WTC11 (cell line): Measurements from ENCODE around the gene GRAMD2A. TPM values are rescaled to one million over a fixed set of nuclear protein-coding genes. Genes with fewer than 3 reads are reported as not detected.

Experiments
- ATAC-seq: fragments of 200-7000 bp; cut with Tn5 transposase; 2 replicates; pipeline ENCODE4 v1.10.0; 2021; ENCODE audit warnings: mild to moderate bottlenecking, moderate library complexity
- CTCF ChIA-PET: fragments of 300-600 bp; sonication (Branson Sonifier 250); formaldehyde crosslinking; loops from one replicate; lab custom pipeline; 2021; ENCODE audit warnings: antibody characterized with exemption; lab: Charles Lee
- POLR2A ChIA-PET: fragments of 350-600 bp; sonication (Branson Sonifier 250); formaldehyde crosslinking; loops from one replicate; lab custom pipeline; 2021; ENCODE audit warnings: antibody characterized with exemption; lab: Charles Lee
- DNase-seq: peaks from one replicate; pipeline ENCODE4 v3.0.0; 2021; ENCODE audit warnings: low spot score
- H3K27ac Mint-ChIP-seq: 2 replicates; pipeline ENCODE4 v1.8.0; 2021; ENCODE audit warnings: mixed read lengths
- H3K27me3 Mint-ChIP-seq: 2 replicates; pipeline ENCODE4 v1.8.0; 2021; ENCODE audit warnings: low read depth, mild to moderate bottlenecking, moderate library complexity, mixed read lengths
- H3K36me3 Mint-ChIP-seq: 2 replicates; pipeline ENCODE4 v1.8.0; 2021; ENCODE audit warnings: mixed read lengths
- H3K4me1 Mint-ChIP-seq: 2 replicates; pipeline ENCODE4 v1.8.0; 2022; ENCODE audit warnings: mixed read lengths
- H3K4me3 Mint-ChIP-seq: 2 replicates; pipeline ENCODE4 v1.8.0; 2021; ENCODE audit warnings: mild to moderate bottlenecking, moderate library complexity, mixed read lengths
- H3K9me3 Mint-ChIP-seq: 2 replicates; pipeline ENCODE4 v1.8.0; 2021; ENCODE audit warnings: mixed read lengths
- AFF4 ChIP-seq: sonication (generic); formaldehyde crosslinking; IDR thresholded peaks from 2 replicates; pipeline ENCODE4 v1.8.1; 2023; ENCODE audit warnings: mild to moderate bottlenecking, missing genetic modification reagents, borderline replicate concordance
- CREM ChIP-seq: sonication (generic); formaldehyde crosslinking; IDR thresholded peaks from 2 replicates; pipeline ENCODE4 v1.8.1; 2022; ENCODE audit warnings: mild to moderate bottlenecking, missing genetic modification reagents, moderate library complexity
- E2F1 ChIP-seq: sonication (generic); formaldehyde crosslinking; IDR thresholded peaks from 2 replicates; pipeline ENCODE4 v1.8.0; 2022; ENCODE audit warnings: mild to moderate bottlenecking, missing genetic modification reagents
- ERG ChIP-seq: fragments of 250-450 bp; sonication (Bioruptor Pico); IDR thresholded peaks from 2 replicates; pipeline ENCODE4 v1.8.0; 2021; ENCODE audit warnings: mild to moderate bottlenecking
- FOXP4 ChIP-seq: sonication (generic); formaldehyde crosslinking; IDR thresholded peaks from 2 replicates; pipeline ENCODE4 v1.8.0; 2022; ENCODE audit warnings: mild to moderate bottlenecking, missing genetic modification reagents
- GTF2I ChIP-seq: fragments of 250-450 bp; sonication (Bioruptor Pico); conservative IDR thresholded peaks from 2 replicates; pipeline ENCODE4 v1.4.0; 2021; ENCODE audit warnings: mild to moderate bottlenecking
- IRF2 ChIP-seq: sonication (generic); formaldehyde crosslinking; IDR thresholded peaks from 2 replicates; pipeline ENCODE4 v1.8.0; 2022; ENCODE audit warnings: low read depth, missing genetic modification reagents, borderline replicate concordance
- KAT7 ChIP-seq: sonication (generic); formaldehyde crosslinking; IDR thresholded peaks from 2 replicates; pipeline ENCODE4 v1.8.1; 2023; ENCODE audit warnings: missing genetic modification reagents, mild to moderate bottlenecking, borderline replicate concordance
- OVOL2 ChIP-seq: fragments of 250-450 bp; sonication (Bioruptor Pico); IDR thresholded peaks from 2 replicates; pipeline ENCODE4 v1.9.0; 2021; ENCODE audit warnings: mild to moderate bottlenecking, borderline replicate concordance
- PRDM15 ChIP-seq: sonication (generic); formaldehyde crosslinking; IDR thresholded peaks from 2 replicates; pipeline ENCODE4 v1.8.0; 2022; ENCODE audit warnings: missing genetic modification reagents
- PRRX2 ChIP-seq: fragments of 250-450 bp; sonication (Bioruptor Pico); IDR thresholded peaks from 2 replicates; pipeline ENCODE4 v1.8.0; 2021; ENCODE audit warnings: mild to moderate bottlenecking
- RELA ChIP-seq: sonication (generic); formaldehyde crosslinking; IDR thresholded peaks from 2 replicates; pipeline ENCODE4 v1.8.1; 2022; ENCODE audit warnings: missing genetic modification reagents, mild to moderate bottlenecking, borderline replicate concordance
- SMAD4 ChIP-seq: sonication (generic); formaldehyde crosslinking; IDR thresholded peaks from 2 replicates; pipeline ENCODE4 v1.8.0; 2022; ENCODE audit warnings: mild to moderate bottlenecking, missing genetic modification reagents
- TCF7 ChIP-seq: sonication (generic); formaldehyde crosslinking; IDR thresholded peaks from 2 replicates; pipeline ENCODE4 v1.8.0; 2022; ENCODE audit warnings: mild to moderate bottlenecking, low read depth, missing genetic modification reagents, moderate library complexity
- TEAD1 ChIP-seq: sonication (generic); formaldehyde crosslinking; IDR thresholded peaks from 2 replicates; pipeline ENCODE4 v1.8.0; 2022; ENCODE audit warnings: mild to moderate bottlenecking, missing genetic modification reagents
- USF2 ChIP-seq: sonication (generic); formaldehyde crosslinking; IDR thresholded peaks from 2 replicates; pipeline ENCODE4 v1.8.1; 2023; ENCODE audit warnings: mild to moderate bottlenecking, missing genetic modification reagents, moderate library complexity
- ZNF121 ChIP-seq: sonication (generic); formaldehyde crosslinking; IDR thresholded peaks from 2 replicates; pipeline ENCODE4 v1.8.0; 2023; ENCODE audit warnings: missing genetic modification reagents
- ZNF512 ChIP-seq: sonication (generic); formaldehyde crosslinking; IDR thresholded peaks from 2 replicates; pipeline ENCODE4 v1.8.1; 2022; ENCODE audit warnings: missing genetic modification reagents, borderline replicate concordance
- ZNF671 ChIP-seq: fragments of 250-450 bp; sonication (Bioruptor Pico); IDR thresholded peaks from 2 replicates; pipeline ENCODE4 v1.8.0; 2021; ENCODE audit warnings: mild to moderate bottlenecking
- total RNA-seq: library from RNA; stranded (reverse); gene quantifications from 3 replicates; pipeline ENCODE4 v1.2.3, GENCODE V29; 2021

GRAMD2A gene
- total RNA-seq, 1 experiment from 2014 or later: 1.9 TPM

GRCh38 chr15:72162569-72162968 lies 35.0 kb downstream of the GRAMD2A start:
- DNase-seq: no peak
- H3K9me3 Mint-ChIP-seq: no peaks in the 10 kb centered on the region
- no peaks in the 10 kb centered on the region for H3K27me3 Mint-ChIP-seq
- TF ChIP-seq RELA (no peak), PRDM15 (CRISPR knock-in tag) (no peak), CREM (CRISPR knock-in tag) (no peak), AFF4 (CRISPR knock-in tag) (no peak), FOXP4 (CRISPR knock-in tag) (no peak), OVOL2 (CRISPR knock-in tag) (no peak), ZNF512 (CRISPR knock-in tag) (no peak), ERG (no peak), SMAD4 (CRISPR knock-in tag) (no peak), PRRX2 (CRISPR knock-in tag) (no peak), IRF2 (CRISPR knock-in tag) (no peak), E2F1 (CRISPR knock-in tag) (no peak), GTF2I (no peak), TEAD1 (CRISPR knock-in tag) (no peak), USF2 (no peak), ZNF121 (CRISPR knock-in tag) (no peak), TCF7 (no peak), KAT7 (CRISPR knock-in tag) (no peak), ZNF671 (CRISPR knock-in tag) (no peak)
- ATAC-seq: no peak
- H3K27ac Mint-ChIP-seq: no peak overlapping the region
- ChIA-PET CTCF (interaction anchor here (0.8 to 1.2 kb wide), 2 partner anchors 18 to 36 kb away, joined by 3 to 4 read pairs; no protein-coding TSS in a partner anchor), POLR2A (no interaction called here)
- H3K4me3 Mint-ChIP-seq: no peak overlapping the region
- no peaks in the 10 kb centered on the region for H3K36me3 Mint-ChIP-seq
- no peaks in the 10 kb centered on the region for H3K4me1 Mint-ChIP-seq
